Trophoblast cell (in vitro differentiated cells and primary cell): ENCODE results near the gene DLG2.
"Not testable (repeated sequence)": the region's sequence is repeated elsewhere in the genome, so short reads cannot be mapped to it uniquely, and the experiment has no call there.

Experiments used
- DNase-seq, 2 donors: peaks; one replicate each; pipeline ENCODE4 v3.0.0-alpha.2; 2016
- H2AFZ ChIP-seq: 2 replicates; pipeline ENCODE4 v1.6.1; 2013; ENCODE audit warnings: low read length, moderate library complexity, mild to moderate bottlenecking; ENCODE audit not compliant: insufficient read depth, poor library complexity
- H2AK5ac ChIP-seq: 2 replicates; pipeline ENCODE4 v1.6.1; 2013; ENCODE audit warnings: mild to moderate bottlenecking, low read length
- H2BK120ac ChIP-seq: 2 replicates; pipeline ENCODE4 v1.6.1; 2013; ENCODE audit warnings: low read length, mild to moderate bottlenecking, moderate library complexity; ENCODE audit not compliant: insufficient read depth, poor library complexity
- H2BK12ac ChIP-seq: 2 replicates; pipeline ENCODE4 v1.6.1; 2013; ENCODE audit warnings: mild to moderate bottlenecking, low read length, moderate library complexity
- H2BK5ac ChIP-seq: 2 replicates; pipeline ENCODE4 v1.6.1; 2013; ENCODE audit warnings: low read length, low read depth, moderate library complexity, mild to moderate bottlenecking; ENCODE audit not compliant: poor library complexity
- H3K14ac ChIP-seq: 2 replicates; pipeline ENCODE4 v1.6.1; 2013; ENCODE audit warnings: mild to moderate bottlenecking, low read length
- H3K18ac ChIP-seq: 2 replicates; pipeline ENCODE4 v1.6.1; 2013; ENCODE audit warnings: mild to moderate bottlenecking, low read length
- H3K23ac ChIP-seq: 2 replicates; pipeline ENCODE4 v1.6.1; 2013; ENCODE audit warnings: low read length
- H3K27ac ChIP-seq: 2 replicates; pipeline ENCODE4 v1.5.1; 2013; ENCODE audit warnings: low read depth, mild to moderate bottlenecking, inconsistent platforms, low read length, moderate library complexity
- H3K27me3 ChIP-seq: 2 replicates; pipeline ENCODE4 v1.6.1; 2013; ENCODE audit warnings: inconsistent platforms, mild to moderate bottlenecking, low read length, moderate library complexity; ENCODE audit not compliant: insufficient read depth
- H3K36me3 ChIP-seq, 2 experiments: 1 replicate in 1 of 2; 2 replicates in 1 of 2; pipeline ENCODE4 v1.6.1; 2013; ENCODE audit warnings: low read length in 2 of 2, mild to moderate bottlenecking in 2 of 2, moderate library complexity in 1 of 2; ENCODE audit not compliant: insufficient read depth in 2 of 2, control insufficient read depth in 1 of 2
- H3K4ac ChIP-seq: 2 replicates; pipeline ENCODE4 v1.6.1; 2013; ENCODE audit warnings: low read depth, mild to moderate bottlenecking, low read length, moderate library complexity
- H3K4me1 ChIP-seq, 2 experiments: 1 replicate in 1 of 2; 2 replicates in 1 of 2; pipeline ENCODE4 v1.6.1; 2013; ENCODE audit warnings: low read length in 2 of 2, mild to moderate bottlenecking in 2 of 2, moderate library complexity in 1 of 2; ENCODE audit not compliant: insufficient read depth in 2 of 2, control insufficient read depth in 1 of 2
- H3K4me2 ChIP-seq: 2 replicates; pipeline ENCODE4 v1.6.1; 2013; ENCODE audit warnings: inconsistent platforms, mild to moderate bottlenecking, low read length, moderate library complexity
- H3K4me3 ChIP-seq: 2 replicates; pipeline ENCODE4 v1.5.1; 2013; ENCODE audit warnings: mild to moderate bottlenecking, low read depth, low read length, inconsistent platforms
- H3K79me1 ChIP-seq: one replicate; pipeline ENCODE4 v1.6.1; 2013; ENCODE audit warnings: low read length
- H3K79me2 ChIP-seq: 2 replicates; pipeline ENCODE4 v1.6.1; 2013; ENCODE audit warnings: low read length, mild to moderate bottlenecking; ENCODE audit not compliant: control insufficient read depth, insufficient read depth, poor library complexity
- H3K9ac ChIP-seq: 2 replicates; pipeline ENCODE4 v1.6.1; 2013; ENCODE audit warnings: mild to moderate bottlenecking, low read length
- H3K9me3 ChIP-seq: 2 replicates; pipeline ENCODE4 v1.6.1; 2013; ENCODE audit warnings: low read depth, mild to moderate bottlenecking, control low read depth, inconsistent platforms, low read length; ENCODE audit not compliant: insufficient read depth
- H4K12ac ChIP-seq: 2 replicates; pipeline ENCODE4 v1.6.1; 2013; ENCODE audit warnings: low read depth, mild to moderate bottlenecking, low read length, moderate library complexity
- H4K8ac ChIP-seq: 2 replicates; pipeline ENCODE4 v1.6.1; 2013; ENCODE audit warnings: low read depth, mild to moderate bottlenecking, low read length, moderate library complexity
- H4K91ac ChIP-seq: one replicate; pipeline ENCODE4 v1.6.1; 2013; ENCODE audit warnings: low read depth, mild to moderate bottlenecking, low read length, moderate library complexity
- WGBS: extraction: QIAGEN DNeasy Blood & Tissue Kit; methylation state at CpG from one replicate; pipeline ENCODE4 v1.1.7; 2013; ENCODE audit warnings: missing lambda C conversion rate; ENCODE audit not compliant: insufficient read length, insufficient coverage; ENCODE audit errors: extremely low coverage; 5-methylcytosine and 5-hydroxymethylcytosine counted together

Gene DLG2

GRCh38 chr11:83600661-83601060 lies 2026.5 kb downstream of the DLG2 start:
- DNase-seq, result peak; percentile 51 to 66
- H2AK5ac ChIP-seq, result no peak overlapping the region
- no peak overlapping the region for H3K4ac ChIP-seq
- H2BK12ac ChIP-seq, result no peak overlapping the region
- no peaks in the 10 kb centered on the region for H3K79me2 ChIP-seq
- peak overlapping the region; percentile 53 for H3K27ac ChIP-seq
- no peak overlapping the region for H2AFZ ChIP-seq
- no peak overlapping the region for H3K14ac ChIP-seq
- no peaks in the 10 kb centered on the region for H3K9me3 ChIP-seq
- H3K79me1 ChIP-seq, result no peaks in the 10 kb centered on the region
- no peak overlapping the region for H2BK5ac ChIP-seq
- H3K36me3 ChIP-seq, result no peaks in the 10 kb centered on the region
- peaks cover 0 to 9% of the 10 kb centered on the region in 2 experiments for H3K4me1 ChIP-seq
- no peaks in the 10 kb centered on the region for H3K27me3 ChIP-seq
- no peak overlapping the region for H4K91ac ChIP-seq
- peak overlapping the region; percentile 25 for H3K4me2 ChIP-seq
- H3K4me3 ChIP-seq, result no peak overlapping the region
- H3K18ac ChIP-seq, result no peak overlapping the region
- H2BK120ac ChIP-seq, result no peak overlapping the region
- WGBS, result no CpG with 5 or more reads among the region's 1 CpG
- H4K8ac ChIP-seq, result no peak overlapping the region
- no peak overlapping the region for H3K9ac ChIP-seq
- no peak overlapping the region for H4K12ac ChIP-seq
- H3K23ac ChIP-seq, result no peak overlapping the region

- Histone ChIP-seq H3K4me1 (peaks cover 0 to 9% of the 10 kb centered on the region in 2 experiments), H3K27ac (no peak overlapping the region), H2BK5ac (no peak overlapping the region), H3K4ac (no peak overlapping the region), H4K91ac (no peak overlapping the region), H3K9ac (no peak overlapping the region), H3K79me1 (no peaks in the 10 kb centered on the region), H2AFZ (no peak overlapping the region), H3K79me2 (no peaks in the 10 kb centered on the region), H3K27me3 (no peaks in the 10 kb centered on the region), H3K4me2 (no peak overlapping the region), H2BK120ac (no peak overlapping the region), H3K9me3 (no peaks in the 10 kb centered on the region), H4K12ac (no peak overlapping the region), H3K23ac (no peak overlapping the region), H2AK5ac (no peak overlapping the region), H3K36me3 (no peaks in the 10 kb centered on the region), H3K18ac (no peak overlapping the region), H4K8ac (no peak overlapping the region), H3K14ac (no peak overlapping the region), H3K4me3 (no peak overlapping the region), H2BK12ac (no peak overlapping the region)
- no CpG with 5 or more reads among the region's 3 CpGs for WGBS
- peak; percentile 24 to 62 for DNase-seq
Measured at GRCh38 chr11:83599066-83599465, 2028.1 kb downstream of the DLG2 start.

- not testable (repeated sequence) for H3K79me2 ChIP-seq, H3K4me2 ChIP-seq, H3K4ac ChIP-seq, H3K27me3 ChIP-seq, H3K4me3 ChIP-seq, H3K9me3 ChIP-seq, H3K9ac ChIP-seq, H3K18ac ChIP-seq, H2AK5ac ChIP-seq, H2BK5ac ChIP-seq, H3K4me1 ChIP-seq, H3K23ac ChIP-seq, H2BK12ac ChIP-seq, H3K79me1 ChIP-seq, H4K8ac ChIP-seq, H3K27ac ChIP-seq, H4K12ac ChIP-seq, DNase-seq, H3K14ac ChIP-seq, H3K36me3 ChIP-seq, H2AFZ ChIP-seq, H4K91ac ChIP-seq, H2BK120ac ChIP-seq
- WGBS, result no CpG with 5 or more reads among the region's 14 CpGs
Measured at GRCh38 chr11:83587797-83588196, 2039.3 kb downstream of the DLG2 start.

- Histone ChIP-seq H3K18ac (no peak overlapping the region), H3K36me3 (no peaks in the 10 kb centered on the region), H3K27ac (no peak overlapping the region), H2BK5ac (no peak overlapping the region), H2AFZ (no peak overlapping the region), H2BK120ac (no peak overlapping the region), H3K23ac (no peak overlapping the region), H2BK12ac (no peak overlapping the region), H4K8ac (no peak overlapping the region), H3K4me3 (no peak overlapping the region), H3K79me1 (no peaks in the 10 kb centered on the region), H4K12ac (no peak overlapping the region), H3K9me3 (no peaks in the 10 kb centered on the region), H3K4ac (no peak overlapping the region), H4K91ac (no peak overlapping the region), H3K27me3 (no peaks in the 10 kb centered on the region), H3K79me2 (no peaks in the 10 kb centered on the region), H3K14ac (no peak overlapping the region), H3K4me1 (no peaks in the 10 kb centered on the region), H3K4me2 (no peak overlapping the region), H3K9ac (no peak overlapping the region), H2AK5ac (no peak overlapping the region)
- no peak for DNase-seq
- WGBS, result no CpG with 5 or more reads among the region's 3 CpGs
Measured at GRCh38 chr11:83583757-83584366, 2043.3 kb downstream of the DLG2 start.
